ENCODE results near the gene VPS39.

- TF ChIP-seq CTCF (IDR thresholded peaks at IDR 0.05) (no peak), POLR2A (IDR thresholded peaks at IDR 0.05) (no peak)
Measured at GRCh38 chr15:42141246-42141645, 66.9 kb downstream of the VPS39 start.
